AG09319 (cell line): Measurements from ENCODE around the gene GAS1.

Experiments used
- DNase-seq: peaks from one replicate; pipeline ENCODE4 v3.0.0-alpha.2; 2010; ENCODE audit warnings: low read depth; ENCODE audit errors: extremely low read depth
- TF ChIP-seq, protein P1 (sequence below): IDR thresholded peaks from 2 replicates; pipeline ENCODE4 v1.5.1; 2011; ENCODE audit warnings: low read depth, mild to moderate bottlenecking, inconsistent platforms, low read length, moderate library complexity

GAS1 gene

DNA sequence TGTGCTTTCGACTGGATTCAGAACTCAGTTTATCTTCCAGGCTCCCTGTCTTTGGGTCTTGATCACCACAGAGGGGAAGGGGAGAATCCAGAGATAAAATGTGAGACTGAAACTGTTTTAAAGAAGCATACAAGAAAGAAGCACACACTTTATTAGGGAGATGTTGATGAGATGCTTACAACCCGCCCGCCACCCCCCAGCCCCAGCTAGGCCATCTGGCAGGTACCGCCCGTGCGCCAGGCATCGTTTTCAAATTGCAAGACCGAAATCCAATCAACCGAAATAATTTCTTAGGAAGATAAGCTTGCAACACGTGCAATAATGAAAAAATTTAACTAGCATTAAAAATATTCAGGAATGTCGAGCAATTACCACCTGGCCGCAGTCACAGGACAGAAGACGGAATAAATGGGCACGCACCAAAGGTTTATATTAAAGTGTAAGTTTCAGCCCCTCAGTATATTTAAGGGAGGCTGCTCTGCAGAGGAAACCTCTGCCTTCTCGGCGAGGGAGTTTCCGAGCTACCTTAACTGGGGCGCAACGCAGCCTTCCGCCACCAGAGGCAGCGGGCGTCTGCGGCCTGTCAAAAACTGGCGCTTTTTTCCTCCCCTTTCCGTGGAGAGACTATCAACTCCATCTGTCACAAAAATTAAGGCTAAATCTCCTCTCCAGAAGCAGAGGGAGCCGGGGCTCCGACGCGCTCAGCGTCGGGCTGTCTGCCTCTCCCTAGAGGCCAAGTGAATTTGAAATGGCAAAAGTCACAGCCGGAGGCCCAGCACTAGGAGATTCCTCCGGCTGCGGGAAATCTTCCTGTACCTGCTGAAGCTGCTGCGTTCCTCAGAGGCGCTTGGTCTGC, 996 bp upstream of the GAS1 start:
- TF ChIP-seq, protein P1, sequence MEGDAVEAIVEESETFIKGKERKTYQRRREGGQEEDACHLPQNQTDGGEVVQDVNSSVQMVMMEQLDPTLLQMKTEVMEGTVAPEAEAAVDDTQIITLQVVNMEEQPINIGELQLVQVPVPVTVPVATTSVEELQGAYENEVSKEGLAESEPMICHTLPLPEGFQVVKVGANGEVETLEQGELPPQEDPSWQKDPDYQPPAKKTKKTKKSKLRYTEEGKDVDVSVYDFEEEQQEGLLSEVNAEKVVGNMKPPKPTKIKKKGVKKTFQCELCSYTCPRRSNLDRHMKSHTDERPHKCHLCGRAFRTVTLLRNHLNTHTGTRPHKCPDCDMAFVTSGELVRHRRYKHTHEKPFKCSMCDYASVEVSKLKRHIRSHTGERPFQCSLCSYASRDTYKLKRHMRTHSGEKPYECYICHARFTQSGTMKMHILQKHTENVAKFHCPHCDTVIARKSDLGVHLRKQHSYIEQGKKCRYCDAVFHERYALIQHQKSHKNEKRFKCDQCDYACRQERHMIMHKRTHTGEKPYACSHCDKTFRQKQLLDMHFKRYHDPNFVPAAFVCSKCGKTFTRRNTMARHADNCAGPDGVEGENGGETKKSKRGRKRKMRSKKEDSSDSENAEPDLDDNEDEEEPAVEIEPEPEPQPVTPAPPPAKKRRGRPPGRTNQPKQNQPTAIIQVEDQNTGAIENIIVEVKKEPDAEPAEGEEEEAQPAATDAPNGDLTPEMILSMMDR: peak; percentile 91
- DNase-seq: peak; percentile 67

DNA sequence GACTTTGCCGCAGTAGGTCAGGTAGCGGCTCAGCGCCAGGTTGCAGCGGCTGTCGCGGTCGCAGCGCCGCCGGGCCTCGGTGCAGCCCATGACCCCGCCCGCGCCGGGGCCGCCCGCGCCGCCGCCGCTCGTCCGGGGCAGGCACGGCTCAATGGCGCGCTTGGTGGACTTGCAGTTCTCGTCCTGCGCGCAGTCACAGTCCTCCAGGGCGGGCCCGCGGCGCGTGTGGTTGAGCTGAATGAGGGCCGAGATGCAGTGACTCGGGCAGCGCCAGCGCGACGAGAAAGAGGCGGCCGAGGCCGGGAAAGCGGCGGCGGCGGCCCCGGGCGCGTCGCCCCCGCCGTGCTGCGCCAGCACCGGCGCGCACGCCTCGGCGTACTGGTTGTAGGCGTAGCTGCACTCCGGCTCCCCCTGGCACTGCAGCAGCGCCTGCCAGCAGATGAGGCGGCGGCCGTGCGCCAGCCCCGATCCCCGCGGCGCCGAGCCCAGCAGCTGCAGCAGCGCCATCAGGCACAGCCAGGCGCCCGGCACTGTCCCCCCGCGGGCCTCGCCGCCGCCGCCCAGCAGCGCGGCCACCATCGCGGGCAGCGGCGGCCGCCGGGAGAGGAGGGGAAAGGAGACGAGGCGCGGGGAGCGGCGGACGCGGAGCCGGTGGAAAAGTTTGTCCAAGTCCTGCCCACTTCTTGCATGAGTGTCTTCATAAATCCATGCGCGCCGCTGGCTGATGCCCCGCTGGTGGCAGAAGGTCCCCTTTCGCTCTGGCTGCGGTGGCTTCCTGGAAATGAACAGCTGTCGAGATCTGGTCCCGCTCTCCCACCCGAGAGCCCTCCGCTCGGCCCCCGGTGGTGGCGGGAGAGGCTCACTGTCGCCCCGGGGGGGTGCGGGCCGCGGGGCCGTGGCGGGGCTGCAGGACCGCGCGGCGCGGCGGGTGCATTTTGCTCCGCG, 833 bp downstream of the GAS1 start:
- DNase-seq: no peak
- TF ChIP-seq, protein P1: no peak; the same call in none of the 2 replicates

DNA sequence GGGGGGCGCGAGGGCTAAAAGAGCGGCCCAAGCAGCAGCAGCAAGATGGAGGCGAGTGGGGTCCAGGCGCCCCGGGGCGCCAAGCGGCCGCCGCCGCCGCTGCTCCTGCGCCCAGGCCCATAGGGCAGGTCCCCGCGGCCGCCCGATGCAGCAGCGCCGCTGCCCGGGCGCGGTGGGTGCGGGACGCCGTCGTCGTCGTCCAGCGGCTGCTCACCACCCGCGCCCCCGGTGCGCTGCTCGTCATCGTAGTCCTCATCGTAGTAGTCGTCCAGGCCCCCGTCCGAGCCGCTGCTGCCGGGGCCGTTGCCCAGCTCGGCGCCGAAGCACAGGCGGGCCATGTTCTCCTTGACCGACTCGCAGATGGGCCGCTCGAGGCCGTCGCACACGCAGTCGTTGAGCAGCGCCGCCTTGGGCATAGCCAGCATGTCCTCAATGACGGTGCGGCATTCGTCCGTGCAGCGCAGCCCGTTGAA, 1.5 kb downstream of the GAS1 start:
- no peak for DNase-seq
- TF ChIP-seq, protein P1: no peak

DNA sequence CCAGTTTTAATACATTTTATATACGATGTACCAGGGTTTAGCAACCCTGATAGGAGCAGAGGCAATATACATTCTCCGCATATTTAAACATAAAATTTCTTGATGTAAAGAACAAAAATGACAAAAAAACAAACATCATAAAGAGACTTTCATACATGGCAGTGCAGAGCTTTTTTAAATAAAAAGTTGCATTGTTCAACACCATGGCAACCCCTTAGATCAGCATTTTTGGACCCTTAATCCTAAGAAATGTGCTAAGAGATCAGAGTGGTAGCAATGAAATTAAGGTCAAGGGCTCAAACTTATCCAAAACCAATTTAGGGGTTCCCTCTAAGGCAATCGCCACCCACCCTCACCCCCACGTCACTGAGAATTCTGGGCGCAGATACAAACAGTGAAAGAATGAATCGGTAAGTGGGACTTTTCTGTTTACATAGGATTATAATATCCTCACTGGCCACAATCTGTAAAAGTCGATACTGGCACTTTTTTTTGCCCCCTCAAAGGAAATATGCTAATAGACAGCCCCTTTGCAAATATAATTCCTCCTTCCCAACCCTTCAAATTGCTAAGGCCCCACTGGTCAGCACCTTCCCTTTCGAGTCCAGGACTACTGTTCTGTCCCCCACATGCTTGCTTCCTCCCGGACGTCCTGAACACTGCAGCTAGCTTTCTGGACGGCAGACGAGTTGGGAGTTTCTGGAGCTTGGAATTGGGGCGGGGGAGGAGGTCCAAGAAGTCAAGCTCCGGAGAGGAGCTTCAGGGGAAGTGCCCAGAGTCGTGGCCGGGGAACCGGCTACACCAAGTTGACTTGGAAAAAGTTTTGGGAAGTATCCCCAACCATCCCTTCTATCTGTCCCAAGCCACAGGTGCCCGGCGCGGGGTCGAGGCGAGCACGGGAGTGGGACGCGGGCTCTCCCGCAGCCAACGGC, 2.2 kb downstream of the GAS1 start:
- DNase-seq: no peak
- TF ChIP-seq, protein P1: no peak

DNA sequence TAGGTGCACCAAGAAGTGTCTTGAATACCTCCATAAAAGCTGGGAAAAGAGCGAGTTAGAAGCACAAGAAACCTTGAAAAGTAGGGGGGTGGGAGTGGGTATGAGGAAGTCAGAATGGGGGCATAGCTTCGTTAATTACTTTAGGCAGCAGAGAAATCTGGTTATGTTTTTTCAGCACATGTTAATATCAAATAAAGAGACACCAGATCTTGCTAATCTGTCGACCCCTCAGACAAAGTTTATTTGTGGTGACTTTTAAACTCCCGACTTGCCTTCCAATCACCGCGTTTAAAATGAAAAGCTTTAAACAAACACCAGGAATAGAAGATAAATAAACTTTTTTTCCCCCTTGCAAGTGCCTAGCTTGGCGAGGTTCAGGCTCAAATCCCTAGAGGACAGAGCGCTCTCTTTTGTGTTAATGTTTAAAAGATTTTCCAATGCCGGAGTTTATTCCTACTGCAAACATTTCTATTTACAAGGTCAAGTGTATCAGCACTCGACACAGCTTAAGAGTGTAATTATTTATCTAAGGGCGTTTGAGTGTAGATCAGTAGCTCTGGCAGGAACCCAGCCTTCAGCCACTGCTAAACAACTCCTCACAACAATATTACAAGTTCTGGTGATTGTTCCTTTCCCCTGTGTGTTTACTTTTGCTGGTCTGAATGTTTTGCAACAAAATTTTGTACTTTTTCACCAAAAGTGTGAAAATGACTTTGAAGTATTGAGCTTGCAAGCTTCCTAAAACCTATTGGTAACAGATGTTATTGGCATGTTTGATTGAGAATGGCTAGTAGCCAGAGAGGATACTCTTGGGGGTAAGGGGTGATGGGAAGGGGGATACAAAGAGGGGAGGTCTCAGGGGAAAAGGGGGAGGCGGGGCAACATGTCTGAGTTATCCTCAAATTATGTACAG, 3.8 kb downstream of the GAS1 start:
- TF ChIP-seq, protein P1: no peak
- no peak for DNase-seq
